ENCODE measurements around the gene C16orf87.
A peak's percentile ranks its signal among the peaks of the same experiment; 100 is the strongest.

Gene C16orf87

DNA sequence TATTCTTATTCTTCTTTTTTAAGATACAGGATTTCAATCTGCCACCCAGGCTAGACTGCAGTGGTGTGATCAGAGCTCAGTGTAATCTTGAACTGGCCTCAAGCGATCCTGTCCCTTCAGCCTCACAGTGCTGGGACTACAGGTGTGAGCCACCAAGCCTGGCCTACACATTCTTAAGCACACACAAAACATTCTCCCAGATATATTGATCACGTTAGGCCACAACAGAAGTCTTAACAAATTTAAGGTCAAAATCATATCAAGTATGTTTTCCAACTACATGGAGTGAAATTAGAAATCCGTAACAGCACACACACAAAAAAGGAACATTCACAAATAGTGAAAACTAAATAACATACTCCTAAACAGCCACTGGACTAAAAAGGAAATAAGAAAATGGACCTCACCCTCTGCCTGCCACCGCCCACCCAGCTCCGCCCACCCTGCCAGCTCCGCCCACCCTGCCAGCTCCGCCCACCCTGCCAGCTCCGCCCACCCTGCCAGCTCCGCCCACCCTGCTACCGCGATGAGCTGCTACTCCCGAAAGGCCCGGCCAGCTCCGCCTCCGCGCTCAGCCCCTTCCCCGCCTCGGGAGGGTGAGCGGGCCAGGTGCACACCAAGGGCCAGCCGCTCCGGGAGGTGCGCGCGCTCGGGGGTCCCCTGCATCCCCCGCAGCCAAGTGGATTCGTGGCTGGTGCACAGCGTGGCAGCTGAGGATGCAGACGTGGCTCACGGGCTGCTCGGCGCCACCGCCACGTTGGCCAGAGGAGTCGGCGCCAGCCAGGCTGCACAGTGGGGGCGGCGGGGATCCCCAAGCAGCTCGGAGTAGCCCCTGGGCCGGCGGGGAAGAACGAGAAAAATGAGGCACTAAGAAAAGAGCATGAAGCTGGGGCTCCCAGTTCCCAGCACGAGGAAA is 41.2 kb downstream of the C16orf87 start:
- H4K8ac ChIP-seq (ENCODE audit: low read depth, low read length): peak overlapping the region; percentile 90
- H2BK12ac ChIP-seq (ENCODE audit: low read length): peak overlapping the region; percentile 96
- no peak overlapping the region for H3K9ac ChIP-seq (ENCODE audit: low read length)
- DNase-seq: peak; percentile 37 to 66
- no CpG with 5 or more reads among the region's 43 CpGs for WGBS (ENCODE audit: extremely low coverage, insufficient coverage, insufficient read length)
- H2BK120ac ChIP-seq (ENCODE audit: insufficient read depth, low read length, poor library complexity): peak overlapping the region; percentile 88
- H2AK5ac ChIP-seq (ENCODE audit: low read length): peak overlapping the region; percentile 71
- H2AFZ ChIP-seq (ENCODE audit: insufficient read depth, low read length, poor library complexity): peak overlapping the region; percentile 95
- H3K27ac ChIP-seq (ENCODE audit: low read depth, low read length): peak overlapping the region; percentile 87
- peaks cover 10 to 16% of the 10 kb centered on the region in 2 experiments for H3K4me1 ChIP-seq (ENCODE audit: control insufficient read depth in 1 of 2, insufficient read depth in 2 of 2, low read length in 2 of 2)
- peaks cover 24% of the 10 kb centered on the region for H3K79me1 ChIP-seq (ENCODE audit: low read length)
- peaks cover 1 to 2% of the 10 kb centered on the region in 2 experiments for H3K36me3 ChIP-seq (ENCODE audit: control insufficient read depth in 1 of 2, insufficient read depth in 2 of 2, low read length in 2 of 2)
- H4K12ac ChIP-seq (ENCODE audit: low read depth, low read length): peak overlapping the region; percentile 76
- peaks cover 2% of the 10 kb centered on the region for H3K9me3 ChIP-seq (ENCODE audit: insufficient read depth, low read depth, low read length)
- peak overlapping the region; percentile 84 for H3K18ac ChIP-seq (ENCODE audit: low read length)
- peak overlapping the region; percentile 94 for H3K14ac ChIP-seq (ENCODE audit: low read length)
- H3K4me3 ChIP-seq (ENCODE audit: low read depth, low read length): peak overlapping the region; percentile 78
- H3K4ac ChIP-seq (ENCODE audit: low read depth, low read length): peak overlapping the region; percentile 67
- H3K4me2 ChIP-seq (ENCODE audit: low read length): peak overlapping the region; percentile 67
- peaks cover 4% of the 10 kb centered on the region for H3K79me2 ChIP-seq (ENCODE audit: control insufficient read depth, insufficient read depth, low read length, poor library complexity)
- H3K27me3 ChIP-seq (ENCODE audit: insufficient read depth, low read length): no peaks in the 10 kb centered on the region
- H3K23ac ChIP-seq (ENCODE audit: low read length): no peak overlapping the region
- peak overlapping the region; percentile 96 for H4K91ac ChIP-seq (ENCODE audit: low read depth, low read length)
- H2BK5ac ChIP-seq (ENCODE audit: low read depth, low read length, poor library complexity): peak overlapping the region; percentile 66

DNA sequence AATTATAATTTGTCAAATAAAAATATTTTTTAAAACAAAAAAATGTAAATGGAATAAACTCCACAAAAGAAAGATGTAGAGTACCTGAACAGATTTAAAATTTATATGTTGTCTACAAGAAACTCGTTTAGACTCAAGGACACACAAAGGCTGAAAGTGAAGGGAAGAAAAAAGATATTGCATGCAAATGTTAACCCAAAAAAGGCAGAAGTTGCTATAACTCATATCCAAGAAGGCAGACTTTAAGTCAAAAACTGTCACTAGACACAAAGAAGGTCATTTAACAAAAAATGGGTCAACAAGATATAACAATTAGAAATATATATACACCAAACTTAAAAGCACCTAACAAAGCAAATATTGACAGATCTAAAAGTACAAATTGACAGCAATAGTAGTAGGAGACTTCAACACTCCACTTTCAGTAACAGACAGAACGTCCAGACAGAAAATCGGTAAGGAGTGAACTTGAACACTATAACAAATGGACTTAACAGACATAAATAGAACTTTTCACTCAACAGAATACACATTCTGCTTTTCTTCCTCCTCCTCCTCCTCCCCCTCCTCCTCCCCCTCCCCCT is 42.0 kb downstream of the C16orf87 start:
- Histone ChIP-seq H3K27me3 (ENCODE audit: insufficient read depth, low read length) (no peaks in the 10 kb centered on the region), H3K4me2 (ENCODE audit: low read length) (no peak overlapping the region), H3K23ac (ENCODE audit: low read length) (no peak overlapping the region), H3K4me3 (ENCODE audit: low read depth, low read length) (no peak overlapping the region), H3K18ac (ENCODE audit: low read length) (no peak overlapping the region), H3K4me1 (ENCODE audit: control insufficient read depth in 1 of 2, insufficient read depth in 2 of 2, low read length in 2 of 2) (peaks cover 12 to 22% of the 10 kb centered on the region in 2 experiments), H4K12ac (ENCODE audit: low read depth, low read length) (no peak overlapping the region), H2AFZ (ENCODE audit: insufficient read depth, low read length, poor library complexity) (no peak overlapping the region), H3K4ac (ENCODE audit: low read depth, low read length) (no peak overlapping the region), H3K9ac (ENCODE audit: low read length) (no peak overlapping the region), H2BK12ac (ENCODE audit: low read length) (no peak overlapping the region), H3K9me3 (ENCODE audit: insufficient read depth, low read depth, low read length) (peaks cover 2% of the 10 kb centered on the region), H3K36me3 (ENCODE audit: control insufficient read depth in 1 of 2, insufficient read depth in 2 of 2, low read length in 2 of 2) (peaks cover 1 to 2% of the 10 kb centered on the region in 2 experiments), H2BK5ac (ENCODE audit: low read depth, low read length, poor library complexity) (no peak overlapping the region), H3K79me1 (ENCODE audit: low read length) (peaks cover 30% of the 10 kb centered on the region), H3K14ac (ENCODE audit: low read length) (no peak overlapping the region), H2BK120ac (ENCODE audit: insufficient read depth, low read length, poor library complexity) (no peak overlapping the region), H3K79me2 (ENCODE audit: control insufficient read depth, insufficient read depth, low read length, poor library complexity) (peaks cover 4% of the 10 kb centered on the region), H4K91ac (ENCODE audit: low read depth, low read length) (no peak overlapping the region), H4K8ac (ENCODE audit: low read depth, low read length) (no peak overlapping the region), H3K27ac (ENCODE audit: low read depth, low read length) (peak overlapping the region; percentile 75), H2AK5ac (ENCODE audit: low read length) (no peak overlapping the region)
- DNase-seq: no peak
- WGBS (ENCODE audit: extremely low coverage, insufficient coverage, insufficient read length): no CpG with 5 or more reads among the region's 3 CpGs

DNA sequence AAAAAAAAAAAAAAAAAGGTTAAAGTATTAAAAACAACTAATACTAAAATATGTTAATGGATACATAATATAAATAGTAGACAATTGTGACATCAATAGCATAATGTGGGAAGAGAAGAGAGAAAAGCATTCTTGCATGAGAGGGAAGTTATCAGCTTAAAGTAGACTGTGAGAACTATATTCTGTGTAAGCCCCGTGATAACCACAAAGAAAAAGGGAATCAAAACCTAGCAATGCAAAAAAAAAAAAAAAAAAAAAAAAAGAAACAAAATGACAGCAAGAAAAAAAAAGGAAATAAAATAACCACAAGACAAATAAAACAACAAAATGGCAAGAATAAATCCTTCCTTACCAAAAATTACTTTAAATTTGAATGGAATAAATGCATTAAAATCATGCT is 43.1 kb downstream of the C16orf87 start:
- Histone ChIP-seq H2BK5ac (ENCODE audit: low read depth, low read length, poor library complexity) (no peak overlapping the region), H4K12ac (ENCODE audit: low read depth, low read length) (no peak overlapping the region), H3K4me1 (ENCODE audit: control insufficient read depth in 1 of 2, insufficient read depth in 2 of 2, low read length in 2 of 2) (peaks cover 13 to 23% of the 10 kb centered on the region in 2 experiments), H3K14ac (ENCODE audit: low read length) (no peak overlapping the region), H2AFZ (ENCODE audit: insufficient read depth, low read length, poor library complexity) (no peak overlapping the region), H3K9me3 (ENCODE audit: insufficient read depth, low read depth, low read length) (peaks cover 2% of the 10 kb centered on the region), H4K8ac (ENCODE audit: low read depth, low read length) (no peak overlapping the region), H3K4me3 (ENCODE audit: low read depth, low read length) (no peak overlapping the region), H3K79me2 (ENCODE audit: control insufficient read depth, insufficient read depth, low read length, poor library complexity) (peaks cover 4% of the 10 kb centered on the region), H3K23ac (ENCODE audit: low read length) (no peak overlapping the region), H3K27me3 (ENCODE audit: insufficient read depth, low read length) (no peaks in the 10 kb centered on the region), H3K27ac (ENCODE audit: low read depth, low read length) (peak overlapping the region; percentile 21), H3K4ac (ENCODE audit: low read depth, low read length) (no peak overlapping the region), H2BK120ac (ENCODE audit: insufficient read depth, low read length, poor library complexity) (no peak overlapping the region), H3K18ac (ENCODE audit: low read length) (no peak overlapping the region), H3K36me3 (ENCODE audit: control insufficient read depth in 1 of 2, insufficient read depth in 2 of 2, low read length in 2 of 2) (peaks cover 1 to 2% of the 10 kb centered on the region in 2 experiments), H2AK5ac (ENCODE audit: low read length) (no peak overlapping the region), H4K91ac (ENCODE audit: low read depth, low read length) (no peak overlapping the region), H3K4me2 (ENCODE audit: low read length) (no peak overlapping the region), H2BK12ac (ENCODE audit: low read length) (no peak overlapping the region), H3K9ac (ENCODE audit: low read length) (no peak overlapping the region), H3K79me1 (ENCODE audit: low read length) (peaks cover 30% of the 10 kb centered on the region)
- no CpG with 5 or more reads among the region's 1 CpG for WGBS (ENCODE audit: extremely low coverage, insufficient coverage, insufficient read length)
- DNase-seq: no peak

DNA sequence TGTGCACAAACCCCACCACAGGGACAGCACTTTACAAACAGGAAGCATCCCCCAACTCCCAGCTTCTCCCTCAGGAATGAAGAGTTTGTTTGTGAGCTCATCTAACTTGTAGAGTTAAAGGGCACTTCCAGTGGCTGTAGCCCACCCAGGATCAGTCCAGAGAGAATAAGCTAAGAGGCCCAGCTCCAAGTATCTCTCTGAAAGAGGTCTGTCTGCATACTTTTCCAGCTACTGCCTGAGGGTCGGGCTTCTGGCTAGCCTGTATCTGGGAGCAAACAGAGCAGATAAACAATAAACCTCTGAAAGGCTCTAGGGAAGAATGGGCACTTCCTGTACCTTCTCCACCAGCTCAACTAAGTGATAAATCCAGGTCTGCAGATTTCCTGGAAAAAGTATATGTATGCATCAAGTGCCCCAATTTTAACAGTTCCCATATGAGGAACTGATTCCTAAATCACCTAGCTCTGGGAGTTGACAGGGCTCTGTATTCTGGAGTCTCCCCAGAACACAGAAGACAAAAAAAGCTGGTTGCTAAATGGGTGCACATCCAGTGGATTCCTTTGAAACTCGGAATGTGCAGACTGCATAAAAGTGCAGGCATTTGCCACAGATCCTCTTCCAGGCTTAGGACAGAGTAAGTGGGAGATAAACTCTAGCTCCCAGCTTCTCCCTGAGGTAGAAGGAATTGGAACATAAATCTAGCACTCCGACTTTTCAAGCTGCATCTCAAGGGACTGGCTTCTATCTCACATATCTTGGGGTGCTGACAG is 45.7 kb downstream of the C16orf87 start:
- H2BK5ac ChIP-seq (ENCODE audit: low read depth, low read length, poor library complexity): peak overlapping the region; percentile 88
- WGBS (ENCODE audit: extremely low coverage, insufficient coverage, insufficient read length): no CpG with 5 or more reads among the region's 3 CpGs
- H3K79me2 ChIP-seq (ENCODE audit: control insufficient read depth, insufficient read depth, low read length, poor library complexity): peaks cover 4% of the 10 kb centered on the region
- H4K12ac ChIP-seq (ENCODE audit: low read depth, low read length): no peak overlapping the region
- H3K9ac ChIP-seq (ENCODE audit: low read length): no peak overlapping the region
- no peak overlapping the region for H2AFZ ChIP-seq (ENCODE audit: insufficient read depth, low read length, poor library complexity)
- H3K36me3 ChIP-seq (ENCODE audit: control insufficient read depth in 1 of 2, insufficient read depth in 2 of 2, low read length in 2 of 2): peaks cover 0 to 1% of the 10 kb centered on the region in 2 experiments
- peak overlapping the region; percentile 13 for H2BK12ac ChIP-seq (ENCODE audit: low read length)
- H3K27ac ChIP-seq (ENCODE audit: low read depth, low read length): peak overlapping the region; percentile 86
- H3K4me1 ChIP-seq (ENCODE audit: control insufficient read depth in 1 of 2, insufficient read depth in 2 of 2, low read length in 2 of 2): peaks cover 13 to 19% of the 10 kb centered on the region in 2 experiments
- peak overlapping the region; percentile 44 for H2AK5ac ChIP-seq (ENCODE audit: low read length)
- H3K79me1 ChIP-seq (ENCODE audit: low read length): peaks cover 28% of the 10 kb centered on the region
- peaks cover 2% of the 10 kb centered on the region for H3K9me3 ChIP-seq (ENCODE audit: insufficient read depth, low read depth, low read length)
- peak overlapping the region; percentile 56 for H3K4ac ChIP-seq (ENCODE audit: low read depth, low read length)
- peak overlapping the region; percentile 8 for H3K4me2 ChIP-seq (ENCODE audit: low read length)
- no peak overlapping the region for H3K4me3 ChIP-seq (ENCODE audit: low read depth, low read length)
- peak overlapping the region; percentile 78 for H2BK120ac ChIP-seq (ENCODE audit: insufficient read depth, low read length, poor library complexity)
- peak overlapping the region; percentile 30 for H4K8ac ChIP-seq (ENCODE audit: low read depth, low read length)
- no peak for DNase-seq
- peak overlapping the region; percentile 84 for H4K91ac ChIP-seq (ENCODE audit: low read depth, low read length)
- H3K23ac ChIP-seq (ENCODE audit: low read length): no peak overlapping the region
- peak overlapping the region; percentile 56 for H3K18ac ChIP-seq (ENCODE audit: low read length)
- H3K14ac ChIP-seq (ENCODE audit: low read length): peak overlapping the region; percentile 41
- no peaks in the 10 kb centered on the region for H3K27me3 ChIP-seq (ENCODE audit: insufficient read depth, low read length)
